GM18498 (cell line): ENCODE results near the gene D2HGDH.
"Not testable (repeated sequence)": the region's sequence is repeated elsewhere in the genome, so short reads cannot be mapped to it uniquely, and the experiment has no call there.

Experiments
- ATAC-seq: cut with Tn5 transposase; IDR thresholded peaks from one replicate; pipeline ENCODE4 v1.9.1; 2021; ENCODE audit warnings: mild to moderate bottlenecking, moderate library complexity; ENCODE audit not compliant: unreplicated experiment

The D2HGDH gene

DNA sequence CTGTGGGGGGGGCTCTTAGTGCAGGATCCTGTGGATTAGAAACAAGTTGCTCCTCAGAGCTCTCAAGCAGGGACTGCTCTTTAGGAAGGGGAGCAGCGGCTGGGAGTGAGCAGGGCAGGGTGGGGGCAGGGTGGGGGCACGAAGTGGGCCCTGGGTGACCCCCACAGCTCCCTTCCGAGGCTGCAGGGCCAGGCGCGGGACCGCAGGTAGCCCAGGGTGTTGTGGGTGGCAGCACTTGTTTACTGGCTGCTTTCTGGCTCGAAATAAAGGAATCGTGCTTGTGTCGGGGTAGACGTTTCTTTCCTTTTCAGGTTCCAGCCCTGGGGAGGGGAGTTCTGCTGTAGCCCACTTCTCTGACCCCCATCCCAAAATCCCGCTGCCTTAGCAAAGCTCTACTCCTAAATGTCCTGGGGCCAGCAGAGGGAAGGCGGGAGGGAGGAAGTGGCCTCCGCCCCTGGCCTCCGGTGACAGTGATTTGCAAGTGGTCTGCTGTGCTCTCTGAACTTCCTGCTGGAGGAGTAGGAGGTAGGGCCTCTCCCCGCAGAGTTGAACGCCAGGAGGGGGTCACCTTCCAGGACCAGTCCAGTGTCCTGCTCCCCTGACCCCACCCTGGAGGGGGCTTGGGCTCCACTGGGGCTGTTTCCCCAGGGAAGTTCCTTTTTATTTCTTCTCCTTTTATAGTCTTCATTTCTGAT lies 82.8 kb downstream of the D2HGDH start:
- ATAC-seq: no peak

DNA sequence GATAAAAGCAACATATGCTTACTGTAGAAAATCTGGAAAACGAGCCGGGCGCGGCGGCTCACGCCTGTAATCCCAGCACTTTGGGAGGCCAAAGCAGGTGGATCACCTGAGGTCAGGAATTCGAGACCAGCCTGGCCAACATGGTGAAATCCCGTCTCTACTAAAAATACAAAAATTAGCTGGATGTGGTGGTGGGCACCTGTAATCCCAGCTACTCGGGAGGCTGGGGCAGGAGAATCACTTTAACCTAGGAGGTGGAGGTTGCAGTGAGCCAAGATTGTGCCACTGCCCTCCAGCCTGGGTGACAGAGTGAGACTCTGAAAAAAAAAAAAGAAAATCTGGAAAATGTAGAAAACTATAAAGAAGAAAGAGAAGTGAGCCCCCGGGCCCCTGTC lies 83.4 kb downstream of the D2HGDH start:
- not testable (repeated sequence) for ATAC-seq
